GM12878 (cell line): ENCODE measurements around the gene LY6G5B. TPM values are rescaled to one million over a fixed set of nuclear protein-coding genes. Genes with fewer than 3 reads are reported as not detected.

Source experiments
- ATAC-seq: fragments of 200-7000 bp; cut with Tn5 transposase; 3 replicates; pipeline ENCODE4 v1.9.1; 2020; ENCODE audit warnings: mild to moderate bottlenecking, moderate library complexity
- BruUV-seq: library from RNA; stranded (reverse); fragments of 400-500 nt; replicated peaks from 2 replicates; lab custom pipeline; 2021; lab: Mats Ljungman, UMichigan
- CTCF ChIA-PET: fragments of 300-600 bp; sonication (Branson Sonifier 250); formaldehyde crosslinking; extraction: SDS; loops from one replicate; lab custom pipeline; 2021; ENCODE audit warnings: inconsistent platforms; lab: Yijun Ruan, JAX
- POLR2A ChIA-PET: fragments of 350-600 bp; formaldehyde crosslinking; extraction: SDS; loops from one replicate; lab custom pipeline; 2021; ENCODE audit warnings: inconsistent platforms; lab: Charles Lee
- RAD21 ChIA-PET: fragments of 300-600 bp; sonication (Branson Sonifier 250); formaldehyde crosslinking; loops from one replicate; lab custom pipeline; 2023; ENCODE audit warnings: antibody characterized with exemption; ENCODE audit not compliant: unreplicated experiment; lab: Charles Lee
- SMC1A ChIA-PET: fragments of 300-600 bp; sonication (Branson Sonifier 250); formaldehyde crosslinking; loops from one replicate; lab custom pipeline; 2023; ENCODE audit not compliant: unreplicated experiment, uncharacterized antibody; lab: Charles Lee
- DNase-seq: peaks from one replicate; pipeline ENCODE4 v3.0.0-alpha.2; 2011; ENCODE audit warnings: low read depth, low spot score
- FAIRE-seq: peaks from 3 replicates; lab custom pipeline; 2011; peaks lifted over from hg19 to GRCh38; lab: Jason Lieb, UNC
- H2AFZ ChIP-seq: 2 replicates; pipeline ENCODE4 v1.6.0; 2011; ENCODE audit warnings: low read depth, low read length, control low read depth; ENCODE audit not compliant: control insufficient read depth
- H3K27ac ChIP-seq: 2 replicates; pipeline ENCODE4 v1.5.1; 2011; ENCODE audit warnings: control low read depth; ENCODE audit not compliant: control insufficient read depth, insufficient read depth
- H3K27me3 ChIP-seq, 2 experiments: replicated peaks in 1 of 2; 2 replicates each; pipeline versions ENCODE4 v1.6.0 to v1.6.1; 2011; ENCODE audit warnings: low read length in 1 of 2; ENCODE audit not compliant: control insufficient read depth in 2 of 2, insufficient read depth in 2 of 2
- H3K36me3 ChIP-seq, 2 experiments: 2 replicates each; pipeline ENCODE4 v1.5.1; 2011; ENCODE audit warnings: low read length in 1 of 2; ENCODE audit not compliant: control insufficient read depth in 2 of 2, insufficient read depth in 2 of 2
- H3K4me1 ChIP-seq: 2 replicates; pipeline ENCODE4 v1.6.1; 2011; ENCODE audit warnings: mild to moderate bottlenecking, low read length, moderate library complexity, mixed read lengths; ENCODE audit not compliant: control insufficient read depth, insufficient read depth
- H3K4me2 ChIP-seq: 2 replicates; pipeline ENCODE4 v1.6.0; 2011; ENCODE audit warnings: control low read depth; ENCODE audit not compliant: control insufficient read depth, insufficient read depth
- H3K4me3 ChIP-seq: fragments of 200-600 bp; sonication (generic); 2 replicates; pipeline ENCODE4 v1.5.1; 2016
- H3K79me2 ChIP-seq: 2 replicates; pipeline ENCODE4 v1.6.0; 2011; ENCODE audit warnings: low read length; ENCODE audit not compliant: control insufficient read depth, insufficient read depth
- H3K9ac ChIP-seq: 2 replicates; pipeline ENCODE4 v1.8.0; 2011; ENCODE audit warnings: low read length, control low read depth, mixed read lengths; ENCODE audit not compliant: control insufficient read depth, insufficient read depth
- H3K9me3 ChIP-seq: replicated peaks from 3 replicates; pipeline ENCODE4 v1.5.1; 2011; ENCODE audit warnings: mild to moderate bottlenecking, low read length; ENCODE audit not compliant: control insufficient read depth, insufficient read depth
- H4K20me1 ChIP-seq: 2 replicates; pipeline ENCODE4 v1.6.0; 2011; ENCODE audit not compliant: control insufficient read depth, insufficient read depth
- ASH2L ChIP-seq: fragments of 300-600, 200-600 bp; sonication (generic); IDR thresholded peaks from 2 replicates; pipeline ENCODE4 v1.6.1; 2017; ENCODE audit warnings: low read depth, mild to moderate bottlenecking, borderline replicate concordance
- LARP7 ChIP-seq: fragments of 450-650 bp; IDR thresholded peaks from 2 replicates; pipeline ENCODE4 v1.6.1; 2017; ENCODE audit warnings: mild to moderate bottlenecking
- NKRF ChIP-seq: fragments of 450-650 bp; conservative IDR thresholded peaks from 2 replicates; pipeline ENCODE4 v1.6.1; 2017; ENCODE audit warnings: mild to moderate bottlenecking, moderate library complexity
- PAX5 ChIP-seq: IDR thresholded peaks from 2 replicates; pipeline ENCODE4 v1.6.1; 2011; ENCODE audit warnings: low read depth, low read length, borderline replicate concordance
- RAD21 ChIP-seq: IDR thresholded peaks from 2 replicates; pipeline ENCODE4 v1.6.1; 2011; ENCODE audit warnings: mild to moderate bottlenecking, low read depth, low read length, moderate library complexity; ENCODE audit not compliant: insufficient read depth
- WGBS: methylation state at CpG from one replicate; pipeline ENCODE4 v1.1.6; 2016; ENCODE audit warnings: low lambda C conversion rate; ENCODE audit not compliant: insufficient replicate concordance, insufficient coverage; ENCODE audit errors: missing lambda C conversion rate; 5-methylcytosine and 5-hydroxymethylcytosine counted together
- in situ Hi-C: fragments of 300-500 bp; cut with MboI; formaldehyde crosslinking; loops from 9 replicates; pipeline ENCODE4 v1.14.3; 2018; ENCODE audit warnings: mixed read lengths
- intact Hi-C: fragments of 100-400 bp; cut with micrococcal nuclease; formaldehyde crosslinking; loops from one replicate; pipeline ENCODE4 v1.14.2; 2022; ENCODE audit not compliant: unreplicated experiment
- polyA plus RNA-seq, 11 experiments: library from polyadenylated mRNA; depleted of rRNA in 4 of 11; unstranded in 6 of 11; stranded (reverse) in 5 of 11; fragments of >200 nt; fragmentation: Nextera tagmentation in 4 of 11; fragmentation: Illumina TruSeq in 1 of 11; extraction: Ambion mirVana in 4 of 11; extraction: Trizol in 1 of 11; gene quantifications; 1 replicate in 1 of 11; 2 replicates in 10 of 11; pipeline versions ENCODE4 v1.2.1 to v1.2.3, GENCODE V29; 2011 to 2016; ENCODE audit warnings: inconsistent platforms in 2 of 11, missing spikeins in 2 of 11, low read depth in 1 of 11
- total RNA-seq, 4 experiments: library from RNA; depleted of rRNA in 3 of 4; stranded (reverse); fragments of >200 nt in 3 of 4; fragmentation: Illumina TruSeq in 1 of 4; extraction: Trizol in 1 of 4; gene quantifications; 2 replicates each; pipeline versions ENCODE4 v1.2.1 to v1.2.3, GENCODE V29; 2013 to 2021
- TF ChIP-seq, protein P1 (sequence below), 3 experiments: IDR thresholded peaks in 2 of 3; conservative IDR thresholded peaks in 1 of 3; 2 replicates each; pipeline ENCODE4 v1.5.1; 2011; ENCODE audit warnings: low read depth in 3 of 3, low read length in 3 of 3, mild to moderate bottlenecking in 3 of 3, control low read depth in 2 of 3, moderate library complexity in 2 of 3, inconsistent platforms in 1 of 3, mixed read lengths in 1 of 3; ENCODE audit not compliant: control insufficient read depth in 2 of 3, insufficient read depth in 1 of 3; ENCODE audit errors: extremely low read depth in 1 of 3
- TF ChIP-seq, protein P2 (sequence below): IDR thresholded peaks from 2 replicates; pipeline ENCODE4 v1.6.1; 2012; ENCODE audit warnings: low read length, inconsistent platforms

LY6G5B gene
- total and polyA plus RNA-seq, 10 of the 15 experiments (the other 5 are each of a cell fraction or from before 2014, with no cell fraction given), result 3.2 to 16.5 (median 7.5) TPM

GRCh38 chr6:31689249-31690110, 19.7 kb downstream of the LY6G5B start:
- intact Hi-C loops, result no loop called here
- Histone ChIP-seq H2AFZ (no peak overlapping the region), H3K9me3 (no peaks in the 10 kb centered on the region), H3K36me3 (peaks cover 12 to 38% of the 10 kb centered on the region in 2 experiments; a peak in 3 of 4 replicates), H3K4me1 (no peaks in the 10 kb centered on the region), H4K20me1 (no peaks in the 10 kb centered on the region), H3K79me2 (no peaks in the 10 kb centered on the region), H3K27me3 (no peaks in the 10 kb centered on the region), H3K27ac (no peak overlapping the region), H3K9ac (no peak overlapping the region), H3K4me3 (no peak overlapping the region), H3K4me2 (no peak overlapping the region)
- CTCF ChIA-PET, result interaction anchor here (0.7 to 2.3 kb wide), 3 partner anchors 14 to 138 kb away, joined by 4 to 7 read pairs (median 5); no protein-coding TSS in a partner anchor
- SMC1A ChIA-PET, result no interaction called here
- RAD21 ChIA-PET, result interaction anchor here (1.1 kb wide), 1 partner anchor 67 kb away, joined by 3 read pairs; no protein-coding TSS in a partner anchor
- in situ Hi-C loops, result no loop called here
- WGBS, result 78% methylated on average over 10 of the region's 11 CpGs
- ATAC-seq, result peak; percentile 62
- no peak for FAIRE-seq
- TF ChIP-seq, protein P1, sequence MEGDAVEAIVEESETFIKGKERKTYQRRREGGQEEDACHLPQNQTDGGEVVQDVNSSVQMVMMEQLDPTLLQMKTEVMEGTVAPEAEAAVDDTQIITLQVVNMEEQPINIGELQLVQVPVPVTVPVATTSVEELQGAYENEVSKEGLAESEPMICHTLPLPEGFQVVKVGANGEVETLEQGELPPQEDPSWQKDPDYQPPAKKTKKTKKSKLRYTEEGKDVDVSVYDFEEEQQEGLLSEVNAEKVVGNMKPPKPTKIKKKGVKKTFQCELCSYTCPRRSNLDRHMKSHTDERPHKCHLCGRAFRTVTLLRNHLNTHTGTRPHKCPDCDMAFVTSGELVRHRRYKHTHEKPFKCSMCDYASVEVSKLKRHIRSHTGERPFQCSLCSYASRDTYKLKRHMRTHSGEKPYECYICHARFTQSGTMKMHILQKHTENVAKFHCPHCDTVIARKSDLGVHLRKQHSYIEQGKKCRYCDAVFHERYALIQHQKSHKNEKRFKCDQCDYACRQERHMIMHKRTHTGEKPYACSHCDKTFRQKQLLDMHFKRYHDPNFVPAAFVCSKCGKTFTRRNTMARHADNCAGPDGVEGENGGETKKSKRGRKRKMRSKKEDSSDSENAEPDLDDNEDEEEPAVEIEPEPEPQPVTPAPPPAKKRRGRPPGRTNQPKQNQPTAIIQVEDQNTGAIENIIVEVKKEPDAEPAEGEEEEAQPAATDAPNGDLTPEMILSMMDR (IDR thresholded peaks at IDR 0.05 in 2 of 3, conservative IDR thresholded peaks at IDR 0.05 in 1 of 3; ENCODE audit: control insufficient read depth in 2 of 3, extremely low read depth in 1 of 3, insufficient read depth in 1 of 3, low read depth in 3 of 3, low read length in 3 of 3), result peak; percentile 21 to 39 (median 34); a peak in 3 of 6 replicates
- TF ChIP-seq NKRF (no peak), ASH2L (no peak), PAX5 (no peak), LARP7 (no peak), RAD21 (peak; percentile 26; the same call in 1 of the 2 replicates)
- TF ChIP-seq, protein P2, sequence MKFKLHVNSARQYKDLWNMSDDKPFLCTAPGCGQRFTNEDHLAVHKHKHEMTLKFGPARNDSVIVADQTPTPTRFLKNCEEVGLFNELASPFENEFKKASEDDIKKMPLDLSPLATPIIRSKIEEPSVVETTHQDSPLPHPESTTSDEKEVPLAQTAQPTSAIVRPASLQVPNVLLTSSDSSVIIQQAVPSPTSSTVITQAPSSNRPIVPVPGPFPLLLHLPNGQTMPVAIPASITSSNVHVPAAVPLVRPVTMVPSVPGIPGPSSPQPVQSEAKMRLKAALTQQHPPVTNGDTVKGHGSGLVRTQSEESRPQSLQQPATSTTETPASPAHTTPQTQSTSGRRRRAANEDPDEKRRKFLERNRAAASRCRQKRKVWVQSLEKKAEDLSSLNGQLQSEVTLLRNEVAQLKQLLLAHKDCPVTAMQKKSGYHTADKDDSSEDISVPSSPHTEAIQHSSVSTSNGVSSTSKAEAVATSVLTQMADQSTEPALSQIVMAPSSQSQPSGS, result no peak
- no TSS peak for BruUV-seq
- POLR2A ChIA-PET, result no interaction called here
- no peak for DNase-seq
